Caco-2 (cell line): Measurements from ENCODE around the gene REPIN1. TPM values are rescaled to one million over a fixed set of nuclear protein-coding genes. Genes with fewer than 3 reads are reported as not detected.

Experiments used
- BruUV-seq: library from RNA; stranded (reverse); fragments of 400-500 nt; replicated peaks from 2 replicates; lab custom pipeline; 2021; lab: Mats Ljungman, UMichigan
- CTCF ChIA-PET: fragments of 300-600 bp; sonication (Branson Sonifier 250); formaldehyde crosslinking; loops from one replicate; lab custom pipeline; 2022; ENCODE audit warnings: antibody characterized with exemption; lab: Charles Lee
- POLR2A ChIA-PET: fragments of 300-600 bp; sonication (Branson Sonifier 250); formaldehyde crosslinking; loops from one replicate; lab custom pipeline; 2022; ENCODE audit warnings: antibody characterized with exemption; lab: Charles Lee
- DNase-seq, 2 experiments: peaks; one replicate each; pipeline versions ENCODE4 v3.0.0 to v3.0.0-alpha.2; 2020 to 2022
- H3K27me3 ChIP-seq: replicated peaks from 2 replicates; pipeline ENCODE4 v1.6.0; 2011; ENCODE audit warnings: low read length; ENCODE audit not compliant: control insufficient read depth, insufficient read depth
- H3K36me3 ChIP-seq: 2 replicates; pipeline ENCODE4 v1.5.1; 2011; ENCODE audit warnings: low read length; ENCODE audit not compliant: control insufficient read depth, insufficient read depth
- H3K4me1 ChIP-seq: fragments of 250-450 bp; sonication (Bioruptor Pico); 2 replicates; pipeline ENCODE4 v1.5.1; 2020; ENCODE audit warnings: mild to moderate bottlenecking
- H3K4me3 ChIP-seq: 2 replicates; pipeline ENCODE4 v1.5.1; 2011; ENCODE audit warnings: low read depth, mild to moderate bottlenecking, control low read depth, low read length
- H3K9me3 ChIP-seq: fragments of 250-450 bp; sonication (Bioruptor Pico); 2 replicates; pipeline ENCODE4 v1.5.1; 2020; ENCODE audit warnings: mild to moderate bottlenecking, moderate library complexity
- H3K27ac Mint-ChIP-seq: one replicate; pipeline ENCODE4 v1.8.0; 2022; ENCODE audit warnings: mixed read lengths; ENCODE audit not compliant: unreplicated experiment
- H3K27me3 Mint-ChIP-seq: one replicate; pipeline ENCODE4 v1.8.0; 2022; ENCODE audit warnings: mixed read lengths; ENCODE audit not compliant: insufficient read depth, unreplicated experiment
- H3K36me3 Mint-ChIP-seq: one replicate; pipeline ENCODE4 v1.8.0; 2022; ENCODE audit warnings: mild to moderate bottlenecking, mixed read lengths; ENCODE audit not compliant: insufficient read depth, unreplicated experiment
- H3K4me1 Mint-ChIP-seq: one replicate; pipeline ENCODE4 v1.8.0; 2022; ENCODE audit warnings: low read depth, mixed read lengths; ENCODE audit not compliant: unreplicated experiment
- H3K4me3 Mint-ChIP-seq: one replicate; pipeline ENCODE4 v1.8.0; 2022; ENCODE audit warnings: mild to moderate bottlenecking, moderate library complexity, mixed read lengths; ENCODE audit not compliant: unreplicated experiment
- H3K9me3 Mint-ChIP-seq: one replicate; pipeline ENCODE4 v1.8.0; 2022; ENCODE audit warnings: mixed read lengths; ENCODE audit not compliant: unreplicated experiment
- intact Hi-C: fragments of 100-400 bp; cut with micrococcal nuclease; formaldehyde crosslinking; loops from one replicate; pipeline ENCODE4 v1.10.0; 2022; ENCODE audit not compliant: unreplicated experiment
- total RNA-seq: library from RNA; stranded (reverse); gene quantifications from 2 replicates; pipeline ENCODE4 v1.2.3, GENCODE V29; 2022
- TF ChIP-seq, protein P1 (sequence below), 2 experiments: fragments of 200-600 bp in 1 of 2; IDR thresholded peaks; 1 replicate in 1 of 2; 2 replicates in 1 of 2; pipeline versions ENCODE4 v1.5.1 to v1.8.0; 2011 to 2022; ENCODE audit warnings: antibody characterized with exemption in 1 of 2, control low read depth in 1 of 2, inconsistent platforms in 1 of 2, low read depth in 1 of 2, low read length in 1 of 2, mild to moderate bottlenecking in 1 of 2, moderate library complexity in 1 of 2; ENCODE audit not compliant: insufficient read depth in 1 of 2, severe bottlenecking in 1 of 2, unreplicated experiment in 1 of 2

Gene REPIN1
- total RNA-seq, 1 experiment from 2014 or later: 148 TPM

GRCh38 chr7:150337179-150337578 lies 31.4 kb upstream of the REPIN1 start:
- Histone ChIP-seq H3K27me3 (no peaks in the 10 kb centered on the region), H3K36me3 (no peaks in the 10 kb centered on the region), H3K4me3 (no peak overlapping the region), H3K4me1 (no peaks in the 10 kb centered on the region), H3K9me3 (no peaks in the 10 kb centered on the region)
- TF ChIP-seq, protein P1, sequence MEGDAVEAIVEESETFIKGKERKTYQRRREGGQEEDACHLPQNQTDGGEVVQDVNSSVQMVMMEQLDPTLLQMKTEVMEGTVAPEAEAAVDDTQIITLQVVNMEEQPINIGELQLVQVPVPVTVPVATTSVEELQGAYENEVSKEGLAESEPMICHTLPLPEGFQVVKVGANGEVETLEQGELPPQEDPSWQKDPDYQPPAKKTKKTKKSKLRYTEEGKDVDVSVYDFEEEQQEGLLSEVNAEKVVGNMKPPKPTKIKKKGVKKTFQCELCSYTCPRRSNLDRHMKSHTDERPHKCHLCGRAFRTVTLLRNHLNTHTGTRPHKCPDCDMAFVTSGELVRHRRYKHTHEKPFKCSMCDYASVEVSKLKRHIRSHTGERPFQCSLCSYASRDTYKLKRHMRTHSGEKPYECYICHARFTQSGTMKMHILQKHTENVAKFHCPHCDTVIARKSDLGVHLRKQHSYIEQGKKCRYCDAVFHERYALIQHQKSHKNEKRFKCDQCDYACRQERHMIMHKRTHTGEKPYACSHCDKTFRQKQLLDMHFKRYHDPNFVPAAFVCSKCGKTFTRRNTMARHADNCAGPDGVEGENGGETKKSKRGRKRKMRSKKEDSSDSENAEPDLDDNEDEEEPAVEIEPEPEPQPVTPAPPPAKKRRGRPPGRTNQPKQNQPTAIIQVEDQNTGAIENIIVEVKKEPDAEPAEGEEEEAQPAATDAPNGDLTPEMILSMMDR (IDR thresholded peaks at IDR 0.05; ENCODE audit: insufficient read depth in 1 of 2, low read depth in 1 of 2, low read length in 1 of 2, severe bottlenecking in 1 of 2, unreplicated experiment in 1 of 2): no peak
- no peak overlapping the region for H3K27ac Mint-ChIP-seq
- intact Hi-C loops: no loop called here
- ChIA-PET CTCF (no interaction called here), POLR2A (no interaction called here)
- no peak for DNase-seq
- no peak overlapping the region for H3K4me3 Mint-ChIP-seq
- H3K27me3 Mint-ChIP-seq: no peaks in the 10 kb centered on the region
- no TSS peak for BruUV-seq
- no peaks in the 10 kb centered on the region for H3K4me1 Mint-ChIP-seq
- no peaks in the 10 kb centered on the region for H3K9me3 Mint-ChIP-seq
- peaks cover 8% of the 10 kb centered on the region for H3K36me3 Mint-ChIP-seq

GRCh38 chr7:150337659-150338081 lies 31.0 kb upstream of the REPIN1 start:
- no peaks in the 10 kb centered on the region for H3K27me3 Mint-ChIP-seq

GRCh38 chr7:150338166-150338829 lies 30.3 kb upstream of the REPIN1 start:
- TF ChIP-seq, protein P1 (IDR thresholded peaks at IDR 0.05; ENCODE audit: insufficient read depth in 1 of 2, low read depth in 1 of 2, low read length in 1 of 2, severe bottlenecking in 1 of 2, unreplicated experiment in 1 of 2): no peak
- Mint-ChIP-seq H3K27me3 (no peaks in the 10 kb centered on the region), H3K4me1 (no peaks in the 10 kb centered on the region), H3K9me3 (no peaks in the 10 kb centered on the region), H3K27ac (no peak overlapping the region), H3K36me3 (peaks cover 8% of the 10 kb centered on the region), H3K4me3 (no peak overlapping the region)
- Histone ChIP-seq H3K4me1 (no peaks in the 10 kb centered on the region), H3K9me3 (no peaks in the 10 kb centered on the region), H3K27me3 (no peaks in the 10 kb centered on the region), H3K4me3 (no peak overlapping the region), H3K36me3 (no peaks in the 10 kb centered on the region)
- BruUV-seq: no TSS peak
- no peak for DNase-seq
- ChIA-PET POLR2A (no interaction called here), CTCF (interaction anchor here (0.7 kb wide), 1 partner anchor 13 kb away, joined by 4 read pairs; no protein-coding TSS in a partner anchor)
- intact Hi-C loops: no loop called here

More at GRCh38 chr7:150337659-150338081, 31.0 kb upstream of the REPIN1 start:
- H3K4me3 ChIP-seq: no peak overlapping the region
- no peaks in the 10 kb centered on the region for H3K4me1 ChIP-seq
- Mint-ChIP-seq H3K4me1 (no peaks in the 10 kb centered on the region), H3K9me3 (no peaks in the 10 kb centered on the region), H3K36me3 (peaks cover 8% of the 10 kb centered on the region), H3K4me3 (no peak overlapping the region), H3K27ac (no peak overlapping the region)
- H3K36me3 ChIP-seq: no peaks in the 10 kb centered on the region
- ChIA-PET CTCF (no interaction called here), POLR2A (no interaction called here)
- no peaks in the 10 kb centered on the region for H3K27me3 ChIP-seq
- BruUV-seq: no TSS peak
- DNase-seq: no peak
- no peaks in the 10 kb centered on the region for H3K9me3 ChIP-seq
- TF ChIP-seq, protein P1 (IDR thresholded peaks at IDR 0.05; ENCODE audit: insufficient read depth in 1 of 2, low read depth in 1 of 2, low read length in 1 of 2, severe bottlenecking in 1 of 2, unreplicated experiment in 1 of 2): no peak
- intact Hi-C loops: no loop called here
